Measurements from ENCODE around the gene SLC45A1.

DNA sequence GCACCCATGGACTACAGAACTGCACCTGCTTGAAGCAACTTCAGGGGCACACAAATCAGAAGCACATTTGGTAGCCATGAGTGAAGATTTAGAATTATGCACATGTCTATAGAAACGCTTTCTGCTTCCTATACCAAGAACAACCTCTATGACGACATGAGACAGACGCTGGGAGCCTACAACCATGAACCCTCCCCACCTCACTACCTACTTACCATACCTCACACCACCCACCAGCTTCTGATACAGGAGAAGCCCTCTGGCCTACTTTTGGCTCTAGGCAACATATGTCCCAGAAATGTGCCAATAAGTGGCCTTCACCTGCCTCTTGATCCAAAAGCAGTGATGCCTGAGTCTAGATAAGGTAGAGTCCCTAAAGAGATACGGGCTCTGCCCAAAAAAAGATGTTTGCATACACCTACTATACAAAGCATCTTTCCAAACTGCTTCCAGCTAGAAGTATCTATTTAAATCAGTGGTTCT, 58.5 kb downstream of the SLC45A1 start:
- no peak for TF ChIP-seq NFYB (IDR thresholded peaks at IDR 0.05; ENCODE audit: extremely low read depth, insufficient read length)
- TF ChIP-seq GTF2A2 (tag; IDR thresholded peaks at IDR 0.05), result no peak
- TF ChIP-seq, protein P1, sequence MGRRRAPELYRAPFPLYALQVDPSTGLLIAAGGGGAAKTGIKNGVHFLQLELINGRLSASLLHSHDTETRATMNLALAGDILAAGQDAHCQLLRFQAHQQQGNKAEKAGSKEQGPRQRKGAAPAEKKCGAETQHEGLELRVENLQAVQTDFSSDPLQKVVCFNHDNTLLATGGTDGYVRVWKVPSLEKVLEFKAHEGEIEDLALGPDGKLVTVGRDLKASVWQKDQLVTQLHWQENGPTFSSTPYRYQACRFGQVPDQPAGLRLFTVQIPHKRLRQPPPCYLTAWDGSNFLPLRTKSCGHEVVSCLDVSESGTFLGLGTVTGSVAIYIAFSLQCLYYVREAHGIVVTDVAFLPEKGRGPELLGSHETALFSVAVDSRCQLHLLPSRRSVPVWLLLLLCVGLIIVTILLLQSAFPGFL (CRISPR knock-in tag; IDR thresholded peaks at IDR 0.05), result no peak
- TF ChIP-seq TBP (optimal IDR thresholded peaks at IDR 0.05; ENCODE audit: low read depth, low read length), result no peak

Measured in K562 (cell line).